NT2/D1 (cell line): ENCODE measurements around the gene PDE6B.
"Not testable (repeated sequence)": the region's sequence is repeated elsewhere in the genome, so short reads cannot be mapped to it uniquely, and the experiment has no call there.

ENCODE experiments used
- SUZ12 ChIP-seq: IDR thresholded peaks from 2 replicates; pipeline ENCODE4 v1.6.1; 2011; ENCODE audit not compliant: insufficient read length, insufficient read depth; ENCODE audit errors: extremely low read depth
- YY1 ChIP-seq: IDR thresholded peaks from 2 replicates; pipeline ENCODE4 v1.6.1; 2011; ENCODE audit not compliant: insufficient read length, insufficient read depth
- ZNF274 ChIP-seq: IDR thresholded peaks from 2 replicates; pipeline ENCODE4 v1.6.1; 2011; ENCODE audit warnings: mild to moderate bottlenecking, low read depth, low read length

- not testable (repeated sequence) for TF ChIP-seq ZNF274, YY1, SUZ12
Observed at GRCh38 chr4:694341-694940, 69.1 kb downstream of the PDE6B start.
